Measurements from ENCODE around the gene MIS18A.
"Not testable (repeated sequence)": the region's sequence is repeated elsewhere in the genome, so short reads cannot be mapped to it uniquely, and the experiment has no call there.

MIS18A gene

GRCh38 chr21:32278518-32279376, at the start of gene MIS18A:
MIS18A (minus strand) TSS chr21:32279049; CDS start chr21:32279014, 35 bp downstream.
- DNase-seq: peak; percentile 80 to 89

GRCh38 chr21:32328595-32328994, 49.7 kb upstream of the MIS18A start:
- DNase-seq: no peak

- DNase-seq: no peak
Observed at GRCh38 chr21:32325706-32326105, 46.9 kb upstream of the MIS18A start.

GRCh38 chr21:32322676-32323075, 43.8 kb upstream of the MIS18A start:
- DNase-seq: no peak

- no peak for DNase-seq
Observed at GRCh38 chr21:32322103-32322502, 43.3 kb upstream of the MIS18A start.

- no peak for DNase-seq
Observed at GRCh38 chr21:32321480-32321879, 42.6 kb upstream of the MIS18A start.

GRCh38 chr21:32320726-32321125, 41.9 kb upstream of the MIS18A start:
- DNase-seq: no peak

GRCh38 chr21:32320059-32320458, 41.2 kb upstream of the MIS18A start:
- DNase-seq: no peak

GRCh38 chr21:32319012-32319411, 40.2 kb upstream of the MIS18A start:
- DNase-seq: no peak

- DNase-seq: no peak
Observed at GRCh38 chr21:32317726-32318125, 38.9 kb upstream of the MIS18A start.

GRCh38 chr21:32316361-32317215, 37.7 kb upstream of the MIS18A start:
- no peak for DNase-seq

- no peak for DNase-seq
Observed at GRCh38 chr21:32315511-32316281, 36.8 kb upstream of the MIS18A start.

- no peak for DNase-seq
Observed at GRCh38 chr21:32314806-32315205, 36.0 kb upstream of the MIS18A start.

- DNase-seq: no peak
Observed at GRCh38 chr21:32312976-32313375, 34.1 kb upstream of the MIS18A start.

- no peak for DNase-seq
Observed at GRCh38 chr21:32312326-32312725, 33.5 kb upstream of the MIS18A start.

GRCh38 chr21:32311621-32312020, 32.8 kb upstream of the MIS18A start:
- no peak for DNase-seq

- DNase-seq: not testable (repeated sequence)
Observed at GRCh38 chr21:32310976-32311375, 32.1 kb upstream of the MIS18A start.

- no peak for DNase-seq
Observed at GRCh38 chr21:32309906-32310460, 31.1 kb upstream of the MIS18A start.

GRCh38 chr21:32308696-32309095, 29.8 kb upstream of the MIS18A start:
- DNase-seq: no peak

GRCh38 chr21:32307706-32308105, 28.9 kb upstream of the MIS18A start:
- no peak for DNase-seq

GRCh38 chr21:32306021-32306780, 27.4 kb upstream of the MIS18A start:
- no peak for DNase-seq

- no peak for DNase-seq
Observed at GRCh38 chr21:32304998-32305397, 26.1 kb upstream of the MIS18A start.
